Effector CD4-positive, alpha-beta T cell (primary cell): Measurements from ENCODE around the gene ALDH6A1.
"Not testable (repeated sequence)": the region's sequence is repeated elsewhere in the genome, so short reads cannot be mapped to it uniquely, and the experiment has no call there.

Experiments used
- DNase-seq: peaks from one replicate; pipeline ENCODE4 v3.0.0-alpha.2; 2020
- total RNA-seq: gene quantifications from one replicate; lab custom pipeline; 2026; lab: John Stamatoyannopoulos, UW

ALDH6A1 gene
- total RNA-seq, result 15.2 reads per million, percentile 41 among the genes with 10 or more reads in this experiment

GRCh38 chr14:74084277-74085046 is at the start of gene ALDH6A1, which contains the start of gene LIN52:
TSS of gene ALDH6A1 (minus strand) at chr14:74084453. CDS start at chr14:74084394, 59 bp downstream.
TSS of gene LIN52 (plus strand) at chr14:74084956. CDS start at chr14:74084975, 19 bp downstream.
- DNase-seq, result peak; percentile 99

- no peak for DNase-seq
Measured at GRCh38 chr14:74127634-74128033, 43.4 kb upstream of the ALDH6A1 start.

- DNase-seq, result no peak
Measured at GRCh38 chr14:74126315-74127013, 42.2 kb upstream of the ALDH6A1 start.

- not testable (repeated sequence) for DNase-seq
Measured at GRCh38 chr14:74125487-74125886, 41.2 kb upstream of the ALDH6A1 start.

- DNase-seq, result not testable (repeated sequence)
Measured at GRCh38 chr14:74111395-74112216, 27.4 kb upstream of the ALDH6A1 start.

- no peak for DNase-seq
Measured at GRCh38 chr14:74109369-74109768, 25.1 kb upstream of the ALDH6A1 start.

GRCh38 chr14:74105381-74105780 is 21.1 kb upstream of the ALDH6A1 start:
- DNase-seq, result no peak

GRCh38 chr14:74089251-74090020 is 5.2 kb upstream of the ALDH6A1 start:
- no peak for DNase-seq

GRCh38 chr14:74085828-74086227 is 1.6 kb upstream of the ALDH6A1 start:
- DNase-seq, result no peak

GRCh38 chr14:74085047-74085637 is 889 bp upstream of the ALDH6A1 start:
- no peak for DNase-seq

GRCh38 chr14:74083784-74084276 is 423 bp downstream of the ALDH6A1 start:
- DNase-seq, result no peak

GRCh38 chr14:74083161-74083560 is 1.1 kb downstream of the ALDH6A1 start:
- no peak for DNase-seq

GRCh38 chr14:74081491-74081890 is 2.8 kb downstream of the ALDH6A1 start:
- DNase-seq, result no peak

- no peak for DNase-seq
Measured at GRCh38 chr14:74080820-74081460, 3.3 kb downstream of the ALDH6A1 start.

- DNase-seq, result no peak
Measured at GRCh38 chr14:74077401-74077800, 6.9 kb downstream of the ALDH6A1 start.

- no peak for DNase-seq
Measured at GRCh38 chr14:74065746-74066575, 18.3 kb downstream of the ALDH6A1 start.

GRCh38 chr14:74064883-74065282 is 19.4 kb downstream of the ALDH6A1 start:
- DNase-seq, result no peak

- DNase-seq, result no peak
Measured at GRCh38 chr14:74064426-74064825, 19.8 kb downstream of the ALDH6A1 start.

- DNase-seq, result no peak
Measured at GRCh38 chr14:74062809-74063150, 21.5 kb downstream of the ALDH6A1 start.

GRCh38 chr14:74049876-74050495 is 34.3 kb downstream of the ALDH6A1 start:
- no peak for DNase-seq
